Measurements from ENCODE around the gene RBM39. TPM values are rescaled to one million over a fixed set of nuclear protein-coding genes. Genes with fewer than 3 reads are reported as not detected.
A peak's percentile ranks its signal among the peaks of the same experiment; 100 is the strongest.

Gene RBM39
- total RNA-seq, 4 donors from 2014 or later, result 143 to 272 (median 165) TPM

DNA sequence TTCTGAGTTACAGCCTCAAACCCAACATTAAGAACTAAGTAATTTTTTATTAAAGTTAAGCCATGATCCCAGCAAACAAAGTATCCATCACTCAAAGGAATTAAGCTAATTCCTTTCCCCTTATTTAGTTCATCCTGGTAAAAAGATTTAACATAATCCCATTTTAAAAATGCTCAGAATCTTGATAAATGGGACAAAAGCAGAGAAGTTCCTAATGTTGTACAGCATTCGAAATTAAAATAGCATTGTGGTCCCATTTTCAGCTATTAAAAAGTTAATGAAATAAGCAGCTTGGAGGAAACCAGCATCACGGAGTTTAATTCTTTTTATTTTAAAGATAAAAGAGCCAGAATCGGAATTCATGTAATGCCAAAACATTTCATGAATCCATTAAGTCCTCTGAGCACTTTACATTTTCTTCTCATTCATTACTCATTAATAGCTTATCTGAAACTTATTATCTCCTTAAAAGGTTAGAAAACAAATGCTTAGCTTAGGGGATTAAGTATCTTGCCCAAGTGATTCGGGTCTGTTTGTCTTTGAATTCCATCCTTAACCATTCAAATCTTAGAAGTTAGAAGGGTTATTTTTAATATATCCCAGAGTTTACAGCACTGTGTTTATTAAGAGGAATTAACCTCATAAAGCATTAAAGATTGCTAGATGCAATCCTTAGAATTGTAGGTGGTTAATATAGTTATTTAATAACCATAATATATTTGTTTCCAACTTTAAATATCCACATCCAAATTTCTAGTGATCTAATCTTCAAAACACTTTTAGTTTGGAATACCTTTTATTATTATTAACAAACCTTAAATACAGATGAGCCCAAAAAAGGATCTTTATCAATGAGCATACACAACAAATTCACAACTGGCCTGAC, 11.2 kb downstream of the RBM39 start:
- TF ChIP-seq POLR2A (IDR thresholded peaks at IDR 0.05; ENCODE audit: low read depth), result no peak
- no peak for TF ChIP-seq EP300 (IDR thresholded peaks at IDR 0.05)
- no peak for TF ChIP-seq POLR2AphosphoS5 (IDR thresholded peaks at IDR 0.05)
- no peak for TF ChIP-seq CTCF (IDR thresholded peaks at IDR 0.05)
- intact Hi-C loops (cut with DNase I), result no loop called here
- H3K4me1 ChIP-seq, result peaks cover 60 to 76% (median 73%) of the 10 kb centered on the region in 4 donors

DNA sequence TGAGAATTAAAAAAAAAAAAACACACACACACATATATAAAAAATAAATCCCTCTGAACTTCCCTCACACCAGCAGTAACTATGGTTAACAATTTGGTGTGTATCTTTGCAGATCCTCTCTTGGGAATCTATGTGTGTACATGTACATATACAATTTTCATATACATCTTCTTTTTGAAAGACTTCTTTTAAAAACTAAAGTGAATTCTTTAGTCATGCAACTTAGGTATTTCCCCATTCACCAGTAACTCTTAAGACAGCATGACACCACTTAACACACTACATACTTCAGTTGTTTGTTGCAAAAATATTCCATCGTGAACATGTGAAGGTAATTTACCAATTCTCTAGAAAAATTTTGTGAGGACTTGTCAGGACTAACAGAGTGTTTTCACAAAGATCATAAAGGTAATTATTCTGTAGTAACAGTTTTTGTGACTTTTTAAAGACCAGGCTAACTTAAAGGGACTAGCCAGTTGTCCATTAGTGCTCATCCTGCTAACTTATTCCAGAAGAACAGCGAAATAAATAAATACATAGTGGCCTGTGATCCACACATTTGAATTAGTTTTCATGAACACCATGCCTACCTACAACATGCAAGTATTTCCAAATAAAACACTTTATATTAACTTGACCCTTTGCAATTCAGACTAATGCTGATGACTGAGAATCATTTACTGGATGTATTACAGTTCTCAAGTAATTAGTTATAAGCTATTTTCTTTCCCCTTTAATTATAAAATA, 12.1 kb downstream of the RBM39 start:
- H3K36me3 ChIP-seq, result peaks cover 71 to 100% (median 88%) of the 10 kb centered on the region in 4 donors
- peaks cover 52 to 68% (median 65%) of the 10 kb centered on the region in 4 donors for H3K4me1 ChIP-seq
- peak overlapping the region in 1 of 4 donors; percentile 5 for H3K27ac ChIP-seq (replicated peaks in 1 of 4)
- no peaks in the 10 kb centered on the region for H3K27me3 ChIP-seq
- no peak for DNase-seq (ENCODE audit: extremely low spot score)
- intact Hi-C loops (cut with DNase I), result no loop called here
- no peak for TF ChIP-seq POLR2AphosphoS5 (IDR thresholded peaks at IDR 0.05)
- no peak for TF ChIP-seq CTCF (IDR thresholded peaks at IDR 0.05)
- no peak for TF ChIP-seq POLR2A (IDR thresholded peaks at IDR 0.05; ENCODE audit: low read depth)
- TF ChIP-seq EP300 (IDR thresholded peaks at IDR 0.05), result no peak
- H3K9me3 ChIP-seq, result no peaks in the 10 kb centered on the region
- WGBS, result 58% methylated on average over 2 of the region's 2 CpGs
- H3K4me3 ChIP-seq, result no peak overlapping the region

More for the DNA sequence above, 11.2 kb downstream of the RBM39 start:
- Histone ChIP-seq H3K27me3 (no peaks in the 10 kb centered on the region), H3K36me3 (peaks cover 65 to 100% (median 88%) of the 10 kb centered on the region in 4 donors), H3K27ac (replicated peaks in 1 of 4) (peak overlapping the region in 1 of 4 donors; percentile 5), H3K9me3 (no peaks in the 10 kb centered on the region), H3K4me3 (no peak overlapping the region)
- 34% methylated on average over 4 of the region's 4 CpGs for WGBS
- DNase-seq (ENCODE audit: extremely low spot score), result no peak

- DNase-seq (ENCODE audit: extremely low spot score), result no peak
- no peak overlapping the region for H3K4me3 ChIP-seq
- intact Hi-C loops (cut with DNase I), result no loop called here
- peaks cover 45 to 61% (median 59%) of the 10 kb centered on the region in 4 donors for H3K4me1 ChIP-seq
- H3K36me3 ChIP-seq, result peaks cover 78 to 100% (median 89%) of the 10 kb centered on the region in 4 donors
- no peaks in the 10 kb centered on the region for H3K27me3 ChIP-seq
- no peak overlapping the region for H3K27ac ChIP-seq (replicated peaks in 1 of 4)
- no peak for TF ChIP-seq POLR2A (IDR thresholded peaks at IDR 0.05; ENCODE audit: low read depth)
- TF ChIP-seq POLR2AphosphoS5 (IDR thresholded peaks at IDR 0.05), result no peak
- TF ChIP-seq EP300 (IDR thresholded peaks at IDR 0.05), result no peak
- no peak for TF ChIP-seq CTCF (IDR thresholded peaks at IDR 0.05)
- H3K9me3 ChIP-seq, result no peaks in the 10 kb centered on the region
- 67% methylated on average over 7 of the region's 7 CpGs for WGBS
Observed at GRCh38 chr20:35729283-35729807, 12.7 kb downstream of the RBM39 start.

DNA sequence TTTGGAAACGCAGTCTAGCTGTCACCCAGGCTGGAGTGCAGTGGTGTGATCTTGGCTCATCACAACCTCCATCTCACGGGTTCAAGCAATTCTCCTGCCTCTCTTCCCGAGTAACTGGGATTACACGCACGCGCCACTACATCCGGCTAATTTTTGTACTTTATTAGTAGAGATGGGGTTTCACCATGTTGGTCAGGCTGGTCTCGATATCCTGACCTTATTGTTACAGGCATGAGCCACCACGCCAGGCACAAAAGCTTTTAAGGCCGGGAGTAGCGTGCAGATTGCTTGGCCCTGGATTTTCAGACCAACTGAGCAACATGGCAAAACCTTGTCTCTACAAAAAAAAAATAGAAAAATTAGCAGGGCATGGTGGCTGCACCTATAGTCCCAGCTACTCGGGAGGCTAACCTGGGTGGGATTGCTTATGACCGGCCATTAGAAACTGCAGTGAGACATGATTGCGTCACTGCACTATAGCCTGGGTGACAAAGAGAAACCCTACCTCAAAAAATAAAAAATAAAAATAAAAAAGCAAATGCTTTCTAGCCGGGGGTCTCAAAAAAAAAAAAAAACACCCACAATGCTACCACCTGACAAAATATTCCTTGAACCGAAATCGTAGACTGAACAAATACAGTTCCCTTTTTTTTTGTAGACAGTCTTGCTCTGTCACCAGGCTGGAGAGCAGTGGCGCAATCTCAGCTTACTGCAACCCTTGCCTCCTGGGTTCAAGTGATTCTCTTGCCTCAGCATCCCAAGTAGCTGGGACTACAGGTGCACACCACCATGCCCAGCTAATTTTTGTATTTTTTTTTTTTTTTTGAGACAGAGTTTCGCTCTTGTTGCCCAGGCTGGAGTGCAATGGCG, 15.0 kb downstream of the RBM39 start:
- Histone ChIP-seq H3K27ac (replicated peaks in 1 of 4) (no peak overlapping the region), H3K36me3 (peaks cover 77 to 100% (median 95%) of the 10 kb centered on the region in 4 donors), H3K4me1 (peaks cover 35 to 58% (median 49%) of the 10 kb centered on the region in 4 donors), H3K9me3 (no peaks in the 10 kb centered on the region), H3K27me3 (no peaks in the 10 kb centered on the region), H3K4me3 (no peak overlapping the region)
- 90% methylated on average over 20 of the region's 20 CpGs for WGBS
- intact Hi-C loops (cut with DNase I), result no loop called here
- no peak for DNase-seq (ENCODE audit: extremely low spot score)
- TF ChIP-seq POLR2A (IDR thresholded peaks at IDR 0.05; ENCODE audit: low read depth), result no peak
- no peak for TF ChIP-seq EP300 (IDR thresholded peaks at IDR 0.05)
- TF ChIP-seq POLR2AphosphoS5 (IDR thresholded peaks at IDR 0.05), result no peak
- TF ChIP-seq CTCF (IDR thresholded peaks at IDR 0.05), result no peak
